ENCODE results near the gene FYN.
"Not testable (repeated sequence)": the region's sequence is repeated elsewhere in the genome, so short reads cannot be mapped to it uniquely, and the experiment has no call there.

FYN gene

DNA sequence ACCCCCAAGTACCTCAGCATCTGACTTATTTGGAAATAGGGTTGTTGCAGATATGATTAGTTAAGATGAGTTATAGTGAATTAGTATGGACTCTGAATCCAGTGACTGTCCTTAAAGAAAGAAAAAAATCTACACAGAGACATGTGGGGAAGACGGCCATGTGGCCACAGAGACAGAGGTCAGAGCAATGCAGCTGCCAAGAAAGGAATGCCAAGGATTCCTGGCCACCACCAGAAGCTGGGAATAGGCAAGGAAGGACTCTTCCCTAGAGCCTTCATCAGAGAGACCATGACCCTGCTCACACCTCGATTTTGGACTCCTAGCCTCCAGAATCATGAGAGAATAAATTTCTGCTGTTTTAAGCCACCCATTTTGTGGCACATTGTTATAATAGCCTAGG, 81.8 kb downstream of the FYN start:
- peak; percentile 45 for DNase-seq (ENCODE audit: low read depth)
- no peak overlapping the region for H3K4me3 ChIP-seq (replicated peaks; ENCODE audit: low read depth, low read length)
- TF ChIP-seq, protein P1, sequence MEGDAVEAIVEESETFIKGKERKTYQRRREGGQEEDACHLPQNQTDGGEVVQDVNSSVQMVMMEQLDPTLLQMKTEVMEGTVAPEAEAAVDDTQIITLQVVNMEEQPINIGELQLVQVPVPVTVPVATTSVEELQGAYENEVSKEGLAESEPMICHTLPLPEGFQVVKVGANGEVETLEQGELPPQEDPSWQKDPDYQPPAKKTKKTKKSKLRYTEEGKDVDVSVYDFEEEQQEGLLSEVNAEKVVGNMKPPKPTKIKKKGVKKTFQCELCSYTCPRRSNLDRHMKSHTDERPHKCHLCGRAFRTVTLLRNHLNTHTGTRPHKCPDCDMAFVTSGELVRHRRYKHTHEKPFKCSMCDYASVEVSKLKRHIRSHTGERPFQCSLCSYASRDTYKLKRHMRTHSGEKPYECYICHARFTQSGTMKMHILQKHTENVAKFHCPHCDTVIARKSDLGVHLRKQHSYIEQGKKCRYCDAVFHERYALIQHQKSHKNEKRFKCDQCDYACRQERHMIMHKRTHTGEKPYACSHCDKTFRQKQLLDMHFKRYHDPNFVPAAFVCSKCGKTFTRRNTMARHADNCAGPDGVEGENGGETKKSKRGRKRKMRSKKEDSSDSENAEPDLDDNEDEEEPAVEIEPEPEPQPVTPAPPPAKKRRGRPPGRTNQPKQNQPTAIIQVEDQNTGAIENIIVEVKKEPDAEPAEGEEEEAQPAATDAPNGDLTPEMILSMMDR (IDR thresholded peaks at IDR 0.05; ENCODE audit: low read length, missing control alignments): no peak

- TF ChIP-seq, protein P1 (IDR thresholded peaks at IDR 0.05; ENCODE audit: low read length, missing control alignments): no peak
Observed at GRCh38 chr6:111789598-111789997, 83.7 kb downstream of the FYN start.

GRCh38 chr6:111788379-111789276, 84.6 kb downstream of the FYN start:
- TF ChIP-seq, protein P1 (IDR thresholded peaks at IDR 0.05; ENCODE audit: low read length, missing control alignments): no peak
- DNase-seq (ENCODE audit: low read depth): peak; percentile 51
- no peak overlapping the region for H3K4me3 ChIP-seq (replicated peaks; ENCODE audit: low read depth, low read length)

More at GRCh38 chr6:111789598-111789997, 83.7 kb downstream of the FYN start:
- no peak overlapping the region for H3K4me3 ChIP-seq (replicated peaks; ENCODE audit: low read depth, low read length)
- peak; percentile 82 for DNase-seq (ENCODE audit: low read depth)

- H3K4me3 ChIP-seq (replicated peaks; ENCODE audit: low read depth, low read length): not testable (repeated sequence)
Observed at GRCh38 chr6:111786151-111786550, 87.1 kb downstream of the FYN start.

GRCh38 chr6:111784433-111784832, 88.8 kb downstream of the FYN start:
- no peak overlapping the region for H3K4me3 ChIP-seq (replicated peaks; ENCODE audit: low read depth, low read length)
- DNase-seq (ENCODE audit: low read depth): peak; percentile 74
- TF ChIP-seq, protein P1 (IDR thresholded peaks at IDR 0.05; ENCODE audit: low read length, missing control alignments): no peak

More at GRCh38 chr6:111786151-111786550, 87.1 kb downstream of the FYN start:
- DNase-seq (ENCODE audit: low read depth): not testable (repeated sequence)

DNA sequence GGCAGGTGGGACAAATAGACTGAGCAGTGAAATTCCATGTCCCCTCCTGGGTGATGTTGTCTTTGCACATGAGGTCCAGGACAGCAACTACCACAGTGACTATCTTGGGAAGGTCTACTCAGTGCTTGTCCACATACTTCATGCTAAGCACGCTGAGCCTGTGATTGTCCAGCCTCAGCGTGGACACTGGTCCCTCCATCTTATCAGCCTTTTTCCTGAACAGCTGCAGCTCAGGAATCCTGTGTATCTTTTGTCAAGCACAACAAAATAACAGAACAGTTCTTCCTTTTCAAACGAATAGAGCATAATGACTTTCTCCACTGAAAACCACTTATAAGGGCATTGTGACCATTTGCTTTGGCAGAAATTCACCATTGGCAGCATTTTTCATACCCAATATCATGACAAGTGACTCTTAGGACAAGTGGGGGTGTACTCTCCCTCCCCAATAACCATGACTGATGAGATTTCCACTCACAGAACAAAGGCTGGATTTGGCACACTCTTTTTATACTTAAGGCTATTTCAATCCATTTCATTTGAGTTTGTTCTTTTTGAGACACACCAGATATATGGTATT, 90.3 kb downstream of the FYN start:
- H3K4me3 ChIP-seq (replicated peaks; ENCODE audit: low read depth, low read length): no peak overlapping the region
- no peak for DNase-seq (ENCODE audit: low read depth)
- TF ChIP-seq, protein P1 (IDR thresholded peaks at IDR 0.05; ENCODE audit: low read length, missing control alignments): no peak

DNA sequence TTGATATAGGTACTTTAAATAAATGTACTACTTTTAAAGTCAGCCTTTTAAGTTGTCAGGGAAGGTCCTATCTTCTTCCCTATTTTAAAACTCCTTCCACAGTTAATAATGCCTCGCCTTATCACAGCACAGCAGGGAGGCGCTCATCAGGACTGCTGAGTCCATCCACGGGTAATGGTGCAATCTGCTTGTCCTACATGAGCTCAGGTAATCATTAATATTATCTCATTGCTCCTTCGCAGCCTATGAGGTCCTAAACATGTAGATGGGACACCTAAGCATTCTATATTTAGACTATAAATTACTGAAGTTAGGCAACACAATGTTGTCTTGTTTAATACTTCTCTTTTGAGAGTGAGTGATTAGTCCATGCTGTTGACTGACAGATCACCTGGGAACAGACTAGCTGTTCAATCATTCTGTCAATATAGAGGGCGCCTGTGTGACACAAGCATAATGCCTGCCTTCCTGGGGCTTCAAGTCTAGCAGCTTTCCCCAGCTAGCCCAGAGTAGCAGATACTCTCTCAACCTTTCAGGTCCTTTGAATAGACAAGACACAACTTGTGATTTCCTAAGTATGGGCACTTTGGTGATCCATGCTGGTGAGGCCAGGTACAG, 91.0 kb downstream of the FYN start:
- no peak for DNase-seq (ENCODE audit: low read depth)
- TF ChIP-seq, protein P1 (IDR thresholded peaks at IDR 0.05; ENCODE audit: low read length, missing control alignments): no peak
- H3K4me3 ChIP-seq (replicated peaks; ENCODE audit: low read depth, low read length): no peak overlapping the region

Measured in fibroblast of pulmonary artery (primary cell).